Activated CD4-positive, alpha-beta memory T cell treated with anti-CD3 and anti-CD28 coated beads for 36 hours (primary cell): ENCODE results near the gene TRPM1. TPM values are rescaled to one million over a fixed set of nuclear protein-coding genes. Genes with fewer than 3 reads are reported as not detected.

Source experiments
- CTCF ChIA-PET: fragments of 350-600 bp; sonication (Branson Sonifier 250); formaldehyde crosslinking; loops from one replicate; lab custom pipeline; 2021; ENCODE audit warnings: antibody characterized with exemption, inconsistent platforms; lab: Charles Lee
- POLR2A ChIA-PET: fragments of 350-600 bp; sonication (Branson Sonifier 250); formaldehyde crosslinking; loops from one replicate; lab custom pipeline; 2021; ENCODE audit warnings: antibody characterized with exemption; lab: Charles Lee
- DNase-seq: peaks from one replicate; pipeline ENCODE4 v3.0.0-alpha.2; 2020
- H3K27ac Mint-ChIP-seq: one replicate; pipeline ENCODE4 v1.8.0; 2021; ENCODE audit warnings: mixed read lengths
- H3K27me3 Mint-ChIP-seq: one replicate; pipeline ENCODE4 v1.8.0; 2021; ENCODE audit warnings: mixed read lengths
- H3K36me3 Mint-ChIP-seq: one replicate; pipeline ENCODE4 v1.8.0; 2021; ENCODE audit warnings: mixed read lengths
- H3K4me1 Mint-ChIP-seq: one replicate; pipeline ENCODE4 v1.8.0; 2021; ENCODE audit warnings: low read depth, mixed read lengths
- H3K4me3 Mint-ChIP-seq: one replicate; pipeline ENCODE4 v1.8.0; 2021; ENCODE audit warnings: mild to moderate bottlenecking, mixed read lengths
- H3K9me3 Mint-ChIP-seq: one replicate; pipeline ENCODE4 v1.8.0; 2021; ENCODE audit warnings: mixed read lengths
- intact Hi-C: fragments of 100-400 bp; cut with micrococcal nuclease; formaldehyde crosslinking; loops from one replicate; pipeline ENCODE4 v1.15.1; 2023
- total RNA-seq, 2 experiments: library from RNA; stranded (reverse); gene quantifications; one replicate each; pipeline ENCODE4 v1.2.3, GENCODE V29; 2021

Gene TRPM1
- total RNA-seq, 2 experiments from 2014 or later, result not detected

DNA sequence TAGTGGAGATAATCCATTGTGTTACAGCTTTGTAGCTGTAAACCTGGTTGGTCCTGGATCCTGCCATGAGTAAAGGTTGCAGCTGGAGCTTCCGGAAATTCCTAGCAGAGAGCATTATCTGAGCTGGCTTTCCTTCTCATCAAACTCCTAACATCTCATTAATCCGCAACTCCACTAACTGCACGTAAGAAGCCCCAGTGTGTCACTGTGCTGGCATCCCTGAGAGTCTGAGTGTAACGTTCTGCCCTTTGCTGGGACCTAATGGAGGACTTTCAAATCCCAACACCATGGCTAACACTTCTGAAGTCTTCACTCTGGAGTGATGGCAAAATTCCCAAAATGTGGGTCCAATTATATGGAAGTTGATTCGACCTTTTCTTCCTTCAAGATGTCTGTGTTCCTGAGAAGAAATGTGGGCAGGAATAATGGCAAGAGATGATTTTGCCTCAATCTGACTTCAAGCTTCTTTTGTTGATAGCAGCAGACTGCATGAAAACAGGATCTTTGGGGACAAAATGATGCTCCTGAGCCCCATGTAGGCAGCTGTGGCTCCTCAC is 9.6 kb upstream of the TRPM1 start:
- DNase-seq, result no peak
- POLR2A ChIA-PET, result no interaction called here
- intact Hi-C loops, result no loop called here
- H3K27me3 Mint-ChIP-seq, result peaks cover 18% of the 10 kb centered on the region
- H3K9me3 Mint-ChIP-seq, result peaks cover 12% of the 10 kb centered on the region
- no peaks in the 10 kb centered on the region for H3K4me1 Mint-ChIP-seq
- H3K27ac Mint-ChIP-seq, result no peak overlapping the region
- no peak overlapping the region for H3K4me3 Mint-ChIP-seq
- peaks cover 8% of the 10 kb centered on the region for H3K36me3 Mint-ChIP-seq
- CTCF ChIA-PET, result interaction anchor here (2.9 kb wide), 1 partner anchor 18 kb away, joined by 17 read pairs; no protein-coding TSS in a partner anchor

DNA sequence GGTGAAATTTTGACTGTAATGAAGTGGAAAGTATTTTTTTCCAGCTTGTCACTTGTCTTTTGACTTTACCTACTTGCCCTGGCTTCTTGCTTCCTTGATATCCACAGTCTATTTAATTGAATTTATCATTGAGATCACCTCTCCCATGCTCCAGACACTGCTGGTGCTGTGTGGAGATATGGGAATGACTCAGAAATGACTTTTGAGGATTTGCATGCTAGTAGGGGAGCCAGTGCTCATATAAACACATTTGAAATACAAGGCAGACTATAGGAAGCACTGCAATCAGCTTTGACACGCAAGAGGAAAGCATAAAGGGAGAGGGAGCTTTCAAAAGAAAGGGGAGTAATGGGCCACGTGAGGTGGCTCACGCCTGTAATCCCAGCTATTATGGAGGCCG is 7.3 kb upstream of the TRPM1 start:
- Mint-ChIP-seq H3K27me3 (peaks cover 10% of the 10 kb centered on the region), H3K9me3 (peaks cover 2% of the 10 kb centered on the region), H3K4me3 (no peak overlapping the region), H3K27ac (no peak overlapping the region), H3K36me3 (no peaks in the 10 kb centered on the region), H3K4me1 (no peaks in the 10 kb centered on the region)
- ChIA-PET CTCF (no interaction called here), POLR2A (no interaction called here)
- intact Hi-C loops, result no loop called here
- no peak for DNase-seq

DNA sequence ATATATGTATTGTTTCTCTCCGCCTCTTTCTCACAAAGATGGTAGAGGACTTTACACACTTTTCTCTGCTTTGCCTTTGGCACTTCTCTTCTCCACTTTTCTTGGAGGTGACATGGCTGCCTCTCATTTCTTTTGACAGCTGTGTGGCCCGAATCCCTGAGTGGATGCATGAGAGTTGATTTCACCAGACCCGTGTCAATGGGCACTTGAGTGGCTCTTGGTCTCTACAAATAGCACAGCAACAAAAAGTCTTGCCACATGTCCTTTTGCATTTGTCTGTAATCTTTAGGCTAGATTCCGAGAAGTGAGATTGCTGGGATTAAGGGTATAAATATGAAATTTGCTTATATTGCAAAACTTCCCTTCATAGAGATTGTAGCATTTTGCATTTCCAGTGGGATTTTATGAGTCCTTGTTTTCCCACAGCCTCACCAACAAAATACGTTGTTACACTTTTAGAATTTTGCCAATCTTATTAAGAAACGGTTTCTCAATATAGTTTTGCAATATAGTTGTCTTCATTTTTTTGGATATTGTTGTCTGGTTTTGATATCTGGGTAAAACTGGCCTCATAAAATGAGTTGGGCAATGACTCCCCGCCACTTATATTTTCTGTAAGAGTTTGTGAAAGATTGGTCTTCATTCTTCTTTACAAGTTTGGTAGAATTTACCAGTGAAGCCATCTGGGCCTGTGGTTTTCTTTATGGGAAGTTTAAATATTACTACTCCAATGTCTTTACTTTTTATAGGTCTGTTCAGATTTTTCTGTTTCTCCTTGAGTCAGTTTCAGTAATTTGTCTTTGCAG is 5.2 kb upstream of the TRPM1 start:
- ChIA-PET POLR2A (no interaction called here), CTCF (interaction anchor here (0.6 kb wide), 1 partner anchor 305 kb away, joined by 3 read pairs; no protein-coding TSS in a partner anchor)
- Mint-ChIP-seq H3K4me3 (no peak overlapping the region), H3K27me3 (peaks cover 3% of the 10 kb centered on the region), H3K27ac (no peak overlapping the region), H3K36me3 (no peaks in the 10 kb centered on the region), H3K4me1 (no peaks in the 10 kb centered on the region), H3K9me3 (no peaks in the 10 kb centered on the region)
- no peak for DNase-seq
- intact Hi-C loops, result no loop called here

DNA sequence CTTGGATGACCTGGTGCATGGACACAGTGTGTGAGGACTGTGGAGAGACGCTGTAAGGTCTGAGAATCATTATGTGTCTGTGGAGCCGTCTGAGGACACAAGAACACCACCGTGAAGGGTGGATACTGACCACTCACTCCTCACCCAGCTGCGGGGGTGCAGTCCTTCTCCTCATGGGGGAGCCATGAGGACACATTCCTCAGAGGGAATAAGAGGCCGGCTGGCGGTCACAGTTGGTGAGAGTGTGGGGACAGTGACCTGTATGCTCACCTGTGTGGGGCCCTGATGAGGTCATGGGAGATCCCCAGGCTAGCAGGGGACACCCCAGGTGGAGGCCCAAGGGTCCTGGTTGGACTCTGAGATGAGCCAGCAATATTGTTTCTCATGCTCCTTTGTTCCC is 2.5 kb upstream of the TRPM1 start:
- Mint-ChIP-seq H3K27me3 (peaks cover 2% of the 10 kb centered on the region), H3K9me3 (no peaks in the 10 kb centered on the region), H3K36me3 (no peaks in the 10 kb centered on the region), H3K27ac (no peak overlapping the region), H3K4me3 (no peak overlapping the region), H3K4me1 (peaks cover 2% of the 10 kb centered on the region)
- no peak for DNase-seq
- CTCF ChIA-PET, result interaction anchor here (1.2 kb wide), 1 partner anchor 25 kb away, joined by 3 read pairs; no protein-coding TSS in a partner anchor
- POLR2A ChIA-PET, result no interaction called here
- intact Hi-C loops, result no loop called here

DNA sequence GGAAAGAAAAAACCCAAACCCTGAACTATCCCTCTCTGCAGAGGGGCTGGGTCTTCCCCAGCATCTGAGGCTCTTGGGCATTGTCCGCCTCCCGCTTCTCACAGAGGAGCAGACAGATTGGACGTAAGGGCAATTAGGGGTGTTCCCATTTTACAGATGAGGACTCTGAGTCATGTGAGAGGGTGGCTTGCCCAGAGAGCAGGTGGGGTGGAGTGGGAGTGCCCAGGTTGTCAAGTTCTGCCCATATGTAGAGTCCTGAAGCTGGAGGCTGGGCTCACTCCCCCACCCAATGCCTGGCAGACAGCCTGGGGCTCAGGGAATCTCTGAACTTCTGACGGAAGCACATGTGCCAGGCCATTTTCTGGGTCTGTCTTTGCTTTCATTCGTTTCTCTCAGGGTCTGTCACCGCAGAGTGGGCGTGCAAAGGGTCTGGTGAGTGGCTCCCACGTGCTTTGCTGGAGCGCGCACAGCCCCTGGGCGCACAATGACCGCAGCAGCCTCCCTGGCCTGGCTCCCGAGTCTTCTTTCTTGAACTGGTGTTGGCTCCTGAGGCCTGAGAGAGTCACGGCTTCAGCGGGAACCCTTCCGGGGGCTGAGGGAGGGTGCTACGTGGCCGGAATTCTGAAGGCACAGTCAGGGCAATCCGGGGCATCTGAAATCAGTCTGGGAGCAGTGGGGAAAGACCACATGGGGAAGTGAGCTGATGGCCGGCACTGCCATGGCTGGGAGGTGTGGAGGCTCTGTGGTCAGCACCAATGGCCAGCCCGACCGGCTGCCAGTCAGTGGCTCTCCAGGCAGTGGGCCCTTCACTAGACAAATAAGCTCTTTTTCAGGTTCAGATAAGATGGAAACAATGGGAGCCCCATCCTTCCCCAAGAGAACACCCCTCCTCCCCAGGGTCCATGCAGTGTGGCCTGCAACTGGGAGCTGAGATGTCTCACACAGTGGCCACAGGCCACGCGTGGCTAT is 1.1 kb upstream of the TRPM1 start:
- Mint-ChIP-seq H3K36me3 (no peaks in the 10 kb centered on the region), H3K4me1 (peaks cover 2% of the 10 kb centered on the region), H3K4me3 (no peak overlapping the region), H3K27ac (no peak overlapping the region), H3K9me3 (no peaks in the 10 kb centered on the region), H3K27me3 (peaks cover 1% of the 10 kb centered on the region)
- intact Hi-C loops, result no loop called here
- POLR2A ChIA-PET, result interaction anchor here (0.5 kb wide), 1 partner anchor 42 kb away, joined by 4 read pairs; no protein-coding TSS in a partner anchor
- DNase-seq, result no peak
- CTCF ChIA-PET, result interaction anchor here (1.2 to 1.6 kb wide), 3 partner anchors 27 to 388 kb away, joined by 3 to 4 read pairs (median 4); no protein-coding TSS in a partner anchor

DNA sequence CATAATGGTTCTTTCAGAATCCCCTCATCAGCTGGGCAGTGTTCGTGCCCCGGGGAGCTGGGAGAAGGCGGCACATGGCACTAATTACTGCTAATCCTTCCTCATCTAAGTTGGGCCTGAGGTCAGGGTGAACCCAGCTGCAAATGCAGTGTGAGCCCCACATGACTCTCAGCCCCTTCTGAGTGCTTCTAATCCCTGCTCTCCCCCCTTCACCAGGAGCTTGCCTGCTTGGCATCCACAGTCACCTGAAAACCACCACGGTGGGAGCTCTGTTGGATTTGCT is 455 bp upstream of the TRPM1 start:
- intact Hi-C loops, result no loop called here
- DNase-seq, result no peak
- Mint-ChIP-seq H3K27me3 (peaks cover 1% of the 10 kb centered on the region), H3K9me3 (no peaks in the 10 kb centered on the region), H3K27ac (no peak overlapping the region), H3K4me3 (no peak overlapping the region), H3K36me3 (no peaks in the 10 kb centered on the region), H3K4me1 (peaks cover 2% of the 10 kb centered on the region)
- ChIA-PET POLR2A (interaction anchor here (0.5 kb wide), 1 partner anchor 42 kb away, joined by 4 read pairs; no protein-coding TSS in a partner anchor), CTCF (interaction anchor here (1.2 to 1.6 kb wide), 2 partner anchors 27 to 389 kb away, joined by 4 read pairs; no protein-coding TSS in a partner anchor)

DNA sequence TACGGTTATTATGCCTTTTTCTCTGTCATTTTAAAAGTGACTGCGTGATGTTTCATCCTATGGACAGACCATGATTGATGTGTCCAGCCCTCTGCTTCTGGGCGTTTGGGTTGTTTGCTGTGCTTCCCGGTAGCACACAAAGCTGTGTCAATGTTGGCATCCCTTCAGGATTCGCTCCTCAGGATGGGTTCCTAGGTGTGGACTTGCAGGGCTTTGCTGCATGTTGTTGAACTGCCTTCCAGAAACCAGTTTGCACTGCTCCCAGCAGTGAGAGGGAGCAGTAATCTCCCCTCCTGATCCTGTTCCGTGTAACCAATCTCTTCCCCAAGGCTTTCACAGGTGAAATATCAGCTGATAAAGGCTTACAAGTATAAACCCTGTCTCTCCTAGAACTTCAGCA is 787 bp downstream of the TRPM1 start:
- DNase-seq, result no peak
- no peaks in the 10 kb centered on the region for H3K36me3 Mint-ChIP-seq
- peaks cover 2% of the 10 kb centered on the region for H3K4me1 Mint-ChIP-seq
- intact Hi-C loops, result no loop called here
- peaks cover 1% of the 10 kb centered on the region for H3K27me3 Mint-ChIP-seq
- H3K4me3 Mint-ChIP-seq, result no peak overlapping the region
- ChIA-PET POLR2A (no interaction called here), CTCF (no interaction called here)
- H3K9me3 Mint-ChIP-seq, result no peaks in the 10 kb centered on the region
- H3K27ac Mint-ChIP-seq, result no peak overlapping the region

DNA sequence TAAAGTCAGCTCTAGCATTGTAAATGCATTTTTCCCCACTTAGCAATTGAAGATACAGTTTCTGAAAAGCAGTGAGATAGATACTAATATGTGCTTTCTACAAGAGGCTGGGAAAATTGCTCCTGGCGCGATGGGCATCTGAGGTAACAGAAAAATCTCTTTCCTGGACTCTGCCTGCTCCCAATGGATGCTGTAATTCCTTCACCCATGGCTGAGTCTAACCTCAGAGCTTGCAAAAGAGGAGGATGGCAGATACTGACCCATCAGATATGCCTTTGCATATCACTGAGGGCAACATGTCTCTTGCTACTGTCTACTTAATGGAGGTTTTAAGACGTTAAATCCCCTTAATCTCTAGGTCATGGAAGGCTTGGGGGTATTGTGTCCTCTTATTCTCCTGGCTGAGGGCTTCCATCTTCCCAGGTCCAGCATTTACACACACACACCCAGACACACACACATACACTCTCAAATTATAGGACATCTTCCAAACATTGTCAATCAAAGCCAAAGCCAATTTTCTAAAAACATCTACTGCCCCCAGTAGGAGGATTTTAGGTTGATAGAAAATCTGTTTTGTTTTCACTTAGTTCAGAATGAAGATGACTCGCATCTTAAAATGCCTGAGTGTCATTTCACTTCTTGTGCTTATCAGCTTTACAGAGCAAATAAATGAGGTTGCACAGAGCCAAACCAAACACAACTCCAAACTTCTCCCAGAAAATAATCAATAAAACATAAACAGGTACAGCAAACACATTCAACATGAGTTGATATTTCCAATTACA is 2.4 kb downstream of the TRPM1 start:
- Mint-ChIP-seq H3K27me3 (peaks cover 1% of the 10 kb centered on the region), H3K36me3 (no peaks in the 10 kb centered on the region), H3K9me3 (no peaks in the 10 kb centered on the region), H3K4me3 (no peak overlapping the region), H3K27ac (no peak overlapping the region), H3K4me1 (peaks cover 2% of the 10 kb centered on the region)
- POLR2A ChIA-PET, result no interaction called here
- no peak for DNase-seq
- intact Hi-C loops, result no loop called here
- CTCF ChIA-PET, result no interaction called here

DNA sequence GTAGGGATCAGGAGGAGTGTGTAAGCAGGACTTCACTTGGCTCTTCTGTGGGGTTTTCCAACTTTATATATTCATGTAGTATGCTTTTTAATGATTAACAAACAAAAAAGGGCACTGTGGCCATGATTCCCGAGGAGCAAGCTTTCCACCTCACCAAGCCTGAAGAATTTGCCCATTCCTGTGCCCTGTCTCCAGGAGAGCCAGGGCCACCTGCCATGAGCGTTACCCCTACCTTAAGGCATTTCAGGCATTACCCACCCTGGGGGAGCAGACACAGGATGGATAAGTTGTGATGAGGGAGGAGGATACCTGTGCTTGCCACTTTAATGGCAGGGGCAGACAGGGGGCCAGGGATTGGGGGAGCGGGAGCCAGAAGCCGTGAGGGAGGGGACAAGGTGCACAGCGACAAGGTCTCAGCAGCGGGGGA is 3.0 kb downstream of the TRPM1 start:
- H3K27ac Mint-ChIP-seq, result no peak overlapping the region
- peaks cover 2% of the 10 kb centered on the region for H3K4me1 Mint-ChIP-seq
- no peaks in the 10 kb centered on the region for H3K36me3 Mint-ChIP-seq
- intact Hi-C loops, result no loop called here
- no peak overlapping the region for H3K4me3 Mint-ChIP-seq
- POLR2A ChIA-PET, result no interaction called here
- CTCF ChIA-PET, result interaction anchor here (2.7 kb wide), 1 partner anchor 31 kb away, joined by 9 read pairs; no protein-coding TSS in a partner anchor
- H3K9me3 Mint-ChIP-seq, result no peaks in the 10 kb centered on the region
- H3K27me3 Mint-ChIP-seq, result peaks cover 1% of the 10 kb centered on the region
- no peak for DNase-seq

DNA sequence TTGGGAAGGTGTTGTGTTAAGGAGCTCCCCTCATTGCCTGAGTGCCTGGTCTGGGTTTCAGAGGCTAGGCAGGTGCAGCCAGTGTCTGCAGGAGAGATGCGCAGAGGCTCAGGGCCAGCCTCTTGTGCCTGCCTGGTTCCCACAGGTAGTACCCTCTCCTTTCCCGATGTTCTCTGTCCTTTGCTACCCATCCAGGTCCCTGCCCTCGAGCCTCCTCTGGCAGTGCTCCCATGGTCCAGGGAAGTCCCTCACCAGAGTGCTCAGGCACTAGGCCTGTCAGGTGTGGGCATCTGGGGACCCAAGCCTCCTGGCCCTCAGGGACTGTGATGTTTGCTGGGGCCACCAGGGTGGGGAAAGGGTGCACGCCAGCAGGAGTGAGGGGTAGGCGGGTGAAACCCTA is 5.0 kb downstream of the TRPM1 start:
- Mint-ChIP-seq H3K4me3 (no peak overlapping the region), H3K27me3 (peaks cover 4% of the 10 kb centered on the region), H3K9me3 (no peaks in the 10 kb centered on the region), H3K4me1 (peaks cover 2% of the 10 kb centered on the region), H3K27ac (no peak overlapping the region), H3K36me3 (no peaks in the 10 kb centered on the region)
- no peak for DNase-seq
- intact Hi-C loops, result no loop called here
- ChIA-PET CTCF (interaction anchor here (2.7 kb wide), 1 partner anchor 33 kb away, joined by 9 read pairs; no protein-coding TSS in a partner anchor), POLR2A (no interaction called here)

DNA sequence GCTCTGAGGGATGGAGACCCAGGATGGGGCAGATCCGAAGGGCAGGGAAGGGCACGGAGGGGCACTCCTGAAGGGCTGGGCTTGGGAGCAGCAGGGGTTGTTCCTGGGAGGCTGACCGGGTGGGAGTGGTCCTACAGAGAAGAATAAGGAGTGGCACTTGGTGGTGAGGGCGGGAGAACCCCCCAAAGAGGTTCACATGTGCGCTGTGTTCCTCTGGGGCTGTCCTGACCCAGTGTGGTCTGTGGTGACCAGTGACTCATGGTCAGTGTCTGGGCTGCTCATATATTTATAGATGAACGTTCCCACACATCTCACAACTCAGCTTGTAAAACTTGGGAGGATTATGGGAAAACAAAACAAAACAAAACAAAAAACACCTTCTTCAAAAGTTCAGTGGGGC is 10.0 kb downstream of the TRPM1 start:
- H3K27me3 Mint-ChIP-seq, result peaks cover 2% of the 10 kb centered on the region
- intact Hi-C loops, result no loop called here
- ChIA-PET POLR2A (no interaction called here), CTCF (no interaction called here)
- DNase-seq, result no peak
- no peak overlapping the region for H3K4me3 Mint-ChIP-seq
- H3K4me1 Mint-ChIP-seq, result no peaks in the 10 kb centered on the region
- H3K27ac Mint-ChIP-seq, result no peak overlapping the region
- no peaks in the 10 kb centered on the region for H3K36me3 Mint-ChIP-seq
- no peaks in the 10 kb centered on the region for H3K9me3 Mint-ChIP-seq
